SK-N-SH treated with all-trans-retinoic acid at 6 μM for 48 hours (cell line): ENCODE results near the gene ASB6.

Source experiments
- ATAC-seq: fragments of 200-7000 bp; cut with Tn5 transposase; 3 replicates; pipeline ENCODE4 v1.9.1; 2020; ENCODE audit warnings: mild to moderate bottlenecking, moderate library complexity
- ARNTL ChIP-seq: fragments of 450-650 bp; formaldehyde crosslinking; IDR thresholded peaks from 2 replicates; pipeline ENCODE4 v1.5.0; 2020; ENCODE audit warnings: low read depth, mild to moderate bottlenecking, moderate library complexity, borderline replicate concordance
- BACH2 ChIP-seq: fragments of 250-450 bp; sonication (Bioruptor Pico); IDR thresholded peaks from 2 replicates; pipeline ENCODE4 v1.9.0; 2021; ENCODE audit warnings: mild to moderate bottlenecking, borderline replicate concordance
- CREB5 ChIP-seq: fragments of 250-450 bp; sonication (Bioruptor Pico); IDR thresholded peaks from 2 replicates; pipeline ENCODE4 v1.5.1; 2020; ENCODE audit warnings: low read depth, mild to moderate bottlenecking, moderate library complexity
- CSDC2 ChIP-seq: fragments of 250-450 bp; sonication (Bioruptor Pico); IDR thresholded peaks from 2 replicates; pipeline ENCODE4 v1.5.0; 2020; ENCODE audit warnings: mild to moderate bottlenecking, moderate library complexity
- CSRNP3 ChIP-seq: fragments of 250-450 bp; sonication (Bioruptor Pico); IDR thresholded peaks from 2 replicates; pipeline ENCODE4 v1.5.1; 2021; ENCODE audit warnings: mild to moderate bottlenecking, moderate library complexity
- ESRRG ChIP-seq: fragments of 250-450 bp; sonication (Bioruptor Pico); IDR thresholded peaks from 2 replicates; pipeline ENCODE4 v1.6.1; 2021; ENCODE audit warnings: mild to moderate bottlenecking
- GLIS3 ChIP-seq: fragments of 250-450 bp; sonication (Bioruptor Pico); IDR thresholded peaks from 2 replicates; pipeline ENCODE4 v1.5.0; 2020; ENCODE audit warnings: mild to moderate bottlenecking, moderate library complexity
- ISL1 ChIP-seq: fragments of 250-450 bp; sonication (Bioruptor Pico); IDR thresholded peaks from 2 replicates; pipeline ENCODE4 v2.1.2; 2022; ENCODE audit warnings: mild to moderate bottlenecking, moderate library complexity
- OSR1 ChIP-seq: fragments of 250-450 bp; sonication (Bioruptor Pico); IDR thresholded peaks from 2 replicates; pipeline ENCODE4 v1.8.0; 2022; ENCODE audit warnings: moderate library complexity, mild to moderate bottlenecking, inconsistent platforms
- PATZ1 ChIP-seq: fragments of 250-450 bp; sonication (Bioruptor Pico); IDR thresholded peaks from 2 replicates; pipeline ENCODE4 v1.8.0; 2020; ENCODE audit warnings: mild to moderate bottlenecking, moderate library complexity, borderline replicate concordance
- POU6F1 ChIP-seq: fragments of 250-450 bp; sonication (Bioruptor Pico); IDR thresholded peaks from 2 replicates; pipeline ENCODE4 v1.8.0; 2021; ENCODE audit warnings: low read depth, mild to moderate bottlenecking, moderate library complexity, borderline replicate concordance
- PPARA ChIP-seq: fragments of 250-450 bp; sonication (Bioruptor Pico); IDR thresholded peaks from 2 replicates; pipeline ENCODE4 v1.5.0; 2020; ENCODE audit warnings: mild to moderate bottlenecking, borderline replicate concordance
- RARB ChIP-seq: fragments of 250-450 bp; sonication (Bioruptor Pico); IDR thresholded peaks from 2 replicates; pipeline ENCODE4 v1.8.0; 2021; ENCODE audit warnings: mild to moderate bottlenecking, moderate library complexity
- SNAI2 ChIP-seq: fragments of 250-450 bp; sonication (Bioruptor Pico); IDR thresholded peaks from 2 replicates; pipeline ENCODE4 v1.5.0; 2020; ENCODE audit warnings: mild to moderate bottlenecking, moderate library complexity
- TCF4 ChIP-seq: fragments of 250-450 bp; sonication (Bioruptor Pico); IDR thresholded peaks from 2 replicates; pipeline ENCODE4 v1.8.0; 2021; ENCODE audit warnings: mild to moderate bottlenecking, moderate library complexity, borderline replicate concordance
- TOX ChIP-seq: fragments of 250-450 bp; sonication (Bioruptor Pico); IDR thresholded peaks from 2 replicates; pipeline ENCODE4 v1.8.0; 2021; ENCODE audit warnings: mild to moderate bottlenecking, moderate library complexity, borderline replicate concordance
- TSHZ2 ChIP-seq: fragments of 250-450 bp; sonication (Bioruptor Pico); IDR thresholded peaks from 2 replicates; pipeline ENCODE4 v1.5.0; 2020; ENCODE audit warnings: mild to moderate bottlenecking, moderate library complexity
- ZC3H10 ChIP-seq: fragments of 250-450 bp; sonication (Bioruptor Pico); IDR thresholded peaks from 2 replicates; pipeline ENCODE4 v1.5.1; 2021; ENCODE audit warnings: mild to moderate bottlenecking, moderate library complexity
- ZFP30 ChIP-seq: fragments of 450-650 bp; formaldehyde crosslinking; IDR thresholded peaks from 2 replicates; pipeline ENCODE4 v1.5.0; 2022; ENCODE audit warnings: mild to moderate bottlenecking, moderate library complexity
- ZNF70 ChIP-seq: fragments of 450-650 bp; formaldehyde crosslinking; IDR thresholded peaks from 2 replicates; pipeline ENCODE4 v1.5.0; 2020; ENCODE audit warnings: mild to moderate bottlenecking, moderate library complexity
- ZNF8 ChIP-seq: fragments of 450-650 bp; formaldehyde crosslinking; IDR thresholded peaks from 2 replicates; pipeline ENCODE4 v1.5.0; 2020; ENCODE audit warnings: mild to moderate bottlenecking, moderate library complexity

ASB6 gene

GRCh38 chr9:129685220-129685932 is 43.4 kb upstream of the ASB6 start:
- ATAC-seq = no peak; the same call in 2 of the 3 replicates
- TF ChIP-seq GLIS3 (CRISPR knock-in tag) = no peak
- no peak for TF ChIP-seq OSR1
- TF ChIP-seq ZNF70 (CRISPR knock-in tag) = no peak
- no peak for TF ChIP-seq ESRRG
- TF ChIP-seq ZC3H10 (CRISPR knock-in tag) = no peak
- no peak for TF ChIP-seq POU6F1 (CRISPR knock-in tag)
- TF ChIP-seq PATZ1 (CRISPR knock-in tag) = no peak
- no peak for TF ChIP-seq CSRNP3
- no peak for TF ChIP-seq ISL1 (CRISPR knock-in tag)
- TF ChIP-seq TOX (CRISPR knock-in tag) = no peak
- TF ChIP-seq TSHZ2 (CRISPR knock-in tag) = no peak

GRCh38 chr9:129682381-129682780 is 40.4 kb upstream of the ASB6 start:
- ATAC-seq = no peak
- TF ChIP-seq CSRNP3 (no peak), OSR1 (no peak), ESRRG (no peak), ZNF8 (CRISPR knock-in tag) (no peak), TCF4 (no peak), ZFP30 (CRISPR knock-in tag) (no peak), ARNTL (CRISPR knock-in tag) (no peak), CSDC2 (CRISPR knock-in tag) (no peak), RARB (CRISPR knock-in tag) (no peak), SNAI2 (CRISPR knock-in tag) (no peak), POU6F1 (CRISPR knock-in tag) (no peak), ISL1 (CRISPR knock-in tag) (no peak), ZNF70 (CRISPR knock-in tag) (no peak), BACH2 (no peak), PATZ1 (CRISPR knock-in tag) (no peak), CREB5 (CRISPR knock-in tag) (no peak), PPARA (no peak), GLIS3 (CRISPR knock-in tag) (no peak)
